Uterus (tissue), 2 donors: ENCODE measurements around the gene WDR76.

ENCODE experiments used
- CTCF ChIP-seq, 4 experiments: fragments of 200-600 bp in 2 of 4; fragments of 450-650 bp in 2 of 4; sonication (generic) in 2 of 4; IDR thresholded peaks; one replicate each; pipeline ENCODE4 v1.5.1; 2016 to 2019; ENCODE audit warnings: antibody characterized with exemption in 4 of 4, mild to moderate bottlenecking in 2 of 4, moderate library complexity in 1 of 4
- POLR2A ChIP-seq, 2 donors: fragments of 450-650 bp; IDR thresholded peaks; one replicate each; pipeline ENCODE4 v1.6.1; 2016; ENCODE audit warnings: antibody characterized with exemption in 2 of 2, mild to moderate bottlenecking in 1 of 2, moderate library complexity in 1 of 2

GRCh38 chr15:43793647-43794046 lies 33.2 kb upstream of the WDR76 start:
- TF ChIP-seq CTCF (IDR thresholded peaks at IDR 0.05), result no peak
- TF ChIP-seq POLR2A (IDR thresholded peaks at IDR 0.05), result no peak
